CD14-positive monocyte (primary cell): ENCODE data around the gene SH3RF1. TPM values are rescaled to one million over a fixed set of nuclear protein-coding genes. Genes with fewer than 3 reads are reported as not detected.
A peak's percentile ranks its signal among the peaks of the same experiment; 100 is the strongest.

ENCODE experiments used
- DNase-seq, 3 donors: peaks; one replicate each; pipeline ENCODE4 v3.0.0-alpha.2; 2011 to 2022
- H2AFZ ChIP-seq: 2 replicates; pipeline ENCODE4 v1.6.0; 2012; ENCODE audit warnings: mild to moderate bottlenecking, low read depth, low read length, inconsistent platforms; ENCODE audit not compliant: insufficient read depth, poor library complexity, severe bottlenecking
- H3K27ac ChIP-seq, 2 donors: 1 replicate in 1 of 2; 2 replicates in 1 of 2; pipeline ENCODE4 v1.5.1; 2012 to 2013; ENCODE audit warnings: low read length in 2 of 2, control low read depth in 1 of 2, inconsistent platforms in 1 of 2, low read depth in 1 of 2, mild to moderate bottlenecking in 1 of 2
- H3K27me3 ChIP-seq, 2 donors: one replicate each; pipeline versions ENCODE4 v1.6.0 to v1.6.1; 2011 to 2013; ENCODE audit warnings: low read length in 2 of 2; ENCODE audit not compliant: control insufficient read depth in 2 of 2, insufficient read depth in 2 of 2
- H3K36me3 ChIP-seq, 2 donors: replicated peaks in 1 of 2; 1 replicate in 1 of 2; 2 replicates in 1 of 2; pipeline versions ENCODE4 v1.5.1 to v1.6.1; 2012 to 2013; ENCODE audit warnings: low read length in 2 of 2, control low read depth in 1 of 2, inconsistent platforms in 1 of 2, mild to moderate bottlenecking in 1 of 2; ENCODE audit not compliant: insufficient read depth in 2 of 2, control insufficient read depth in 1 of 2
- H3K4me1 ChIP-seq, 2 donors: 1 replicate in 1 of 2; 2 replicates in 1 of 2; pipeline versions ENCODE4 v1.5.1 to v1.6.1; 2012 to 2013; ENCODE audit warnings: low read length in 2 of 2, control low read depth in 1 of 2, inconsistent platforms in 1 of 2, mild to moderate bottlenecking in 1 of 2, moderate library complexity in 1 of 2; ENCODE audit not compliant: insufficient read depth in 2 of 2, control insufficient read depth in 1 of 2
- H3K4me2 ChIP-seq: replicated peaks from 2 replicates; pipeline ENCODE3; 2012; ENCODE audit warnings: low read length, moderate library complexity, mild to moderate bottlenecking; ENCODE audit not compliant: poor library complexity, severe bottlenecking; ENCODE audit errors: extremely low read depth
- H3K4me3 ChIP-seq, 3 experiments: fragments of 200-600 bp in 1 of 3; sonication (generic) in 1 of 3; replicated peaks in 1 of 3; 1 replicate in 2 of 3; 2 replicates in 1 of 3; pipeline ENCODE4 v1.5.1; 2011 to 2013; ENCODE audit warnings: low read length in 3 of 3, mild to moderate bottlenecking in 3 of 3, control low read depth in 2 of 3, low read depth in 2 of 3, inconsistent platforms in 1 of 3, moderate library complexity in 1 of 3
- H3K79me2 ChIP-seq: 2 replicates; pipeline ENCODE4 v1.6.0; 2012; ENCODE audit warnings: mild to moderate bottlenecking, control low read depth, inconsistent platforms, low read length, moderate library complexity; ENCODE audit not compliant: insufficient read depth
- H3K9ac ChIP-seq: 2 replicates; pipeline ENCODE4 v1.6.0; 2017; ENCODE audit warnings: low read length, mild to moderate bottlenecking; ENCODE audit not compliant: insufficient read depth, poor library complexity, severe bottlenecking
- H3K9me3 ChIP-seq, 2 donors: replicated peaks in 1 of 2; 1 replicate in 1 of 2; 2 replicates in 1 of 2; pipeline versions ENCODE4 v1.5.1 to v1.6.1; 2012 to 2013; ENCODE audit warnings: low read length in 2 of 2, control low read depth in 1 of 2; ENCODE audit not compliant: control insufficient read depth in 1 of 2, insufficient read depth in 1 of 2
- H4K20me1 ChIP-seq: 2 replicates; pipeline ENCODE4 v1.6.0; 2012; ENCODE audit warnings: mild to moderate bottlenecking, low read length, control low read depth, moderate library complexity; ENCODE audit not compliant: insufficient read depth
- H3K27ac Mint-ChIP-seq, 7 donors: one replicate each; pipeline ENCODE4 v1.8.0; 2020; ENCODE audit warnings: mild to moderate bottlenecking in 7 of 7, mixed read lengths in 7 of 7, moderate library complexity in 6 of 7, inconsistent platforms in 2 of 7
- H3K27me3 Mint-ChIP-seq, 3 donors: one replicate each; pipeline ENCODE4 v1.8.0; 2021 to 2022; ENCODE audit warnings: low read depth in 3 of 3, mild to moderate bottlenecking in 3 of 3, mixed read lengths in 3 of 3, moderate library complexity in 3 of 3, inconsistent platforms in 1 of 3
- H3K36me3 Mint-ChIP-seq, 2 donors: one replicate each; pipeline ENCODE4 v1.8.0; 2020; ENCODE audit warnings: mixed read lengths in 2 of 2, inconsistent platforms in 1 of 2, mild to moderate bottlenecking in 1 of 2
- H3K4me1 Mint-ChIP-seq: one replicate; pipeline ENCODE4 v1.8.0; 2020; ENCODE audit warnings: mild to moderate bottlenecking, mixed read lengths
- H3K4me3 Mint-ChIP-seq, 2 donors: one replicate each; pipeline ENCODE4 v1.8.0; 2020; ENCODE audit warnings: mild to moderate bottlenecking in 2 of 2, mixed read lengths in 2 of 2, moderate library complexity in 1 of 2
- H3K9me3 Mint-ChIP-seq, 7 donors: one replicate each; pipeline ENCODE4 v1.8.0; 2020 to 2022; ENCODE audit warnings: mixed read lengths in 7 of 7, mild to moderate bottlenecking in 6 of 7, moderate library complexity in 6 of 7, inconsistent platforms in 2 of 7
- WGBS: methylation state at CpG from one replicate; pipeline ENCODE4 v1.1.5; 2013; ENCODE audit warnings: missing lambda C conversion rate; ENCODE audit not compliant: insufficient coverage; 5-methylcytosine and 5-hydroxymethylcytosine counted together
- intact Hi-C, 2 donors: fragments of 100-400 bp; cut with micrococcal nuclease; formaldehyde crosslinking; loops; one replicate each; pipeline versions ENCODE4 v1.15.0 to v1.15.1; 2023
- polyA plus RNA-seq, 3 donors: library from polyadenylated mRNA; depleted of rRNA in 1 of 3; unstranded in 2 of 3; stranded (reverse) in 1 of 3; fragments of 300-500 nt in 2 of 3; fragments of >200 nt in 1 of 3; fragmentation: Illumina TruSeq in 2 of 3; gene quantifications; 1 replicate in 2 of 3; 2 replicates in 1 of 3; pipeline ENCODE4 v1.2.3, GENCODE V29; 2012 to 2021
- TF ChIP-seq, protein P1 (sequence below): fragments of 200-600 bp; IDR thresholded peaks from one replicate; pipeline ENCODE4 v1.8.0; 2022; ENCODE audit warnings: antibody characterized with exemption, mild to moderate bottlenecking

The SH3RF1 gene
- polyA plus RNA-seq, 3 donors = 3.1 to 4.7 (median 4.4) TPM

DNA sequence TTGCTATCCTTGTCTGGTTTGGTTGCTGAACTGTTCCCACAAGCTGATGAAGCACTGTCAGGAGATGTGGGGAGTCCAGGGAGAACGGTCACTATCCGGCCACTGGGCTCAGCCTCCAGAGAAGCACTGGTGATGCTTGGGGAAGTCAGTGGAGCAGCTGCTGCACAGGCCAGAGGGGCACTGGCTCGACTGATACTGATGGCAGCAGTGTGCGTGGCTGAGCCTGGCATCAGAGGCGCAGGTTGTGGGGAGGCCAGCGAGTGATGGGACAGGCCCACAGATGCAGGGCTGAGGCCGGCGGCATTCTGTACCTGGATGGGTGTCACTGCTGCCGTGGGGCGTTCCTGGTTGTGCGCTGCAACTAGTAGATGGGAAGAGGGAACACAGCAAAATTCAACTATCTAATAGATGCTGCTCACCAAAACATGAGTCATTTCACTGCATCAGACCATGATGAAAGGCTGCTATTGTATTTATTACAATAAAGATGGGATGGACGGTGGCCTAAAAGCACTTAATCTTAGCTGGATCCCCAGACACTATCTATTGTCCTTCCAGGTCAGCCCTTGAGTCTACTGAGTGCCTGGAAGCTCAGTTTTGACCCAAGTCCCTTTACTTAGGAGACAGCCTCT, 154.4 kb downstream of the SH3RF1 start:
- Histone ChIP-seq H3K4me3 (no peak overlapping the region), H3K79me2 (no peaks in the 10 kb centered on the region), H2AFZ (no peak overlapping the region), H3K9me3 (no peaks in the 10 kb centered on the region), H3K27me3 (no peaks in the 10 kb centered on the region), H3K4me1 (no peaks in the 10 kb centered on the region), H3K9ac (no peak overlapping the region), H3K27ac (peak overlapping the region in 1 of 2 donors; percentile 50), H4K20me1 (no peaks in the 10 kb centered on the region), H3K36me3 (peaks cover 48 to 94% of the 10 kb centered on the region in 2 donors), H3K4me2 (no peak overlapping the region)
- Mint-ChIP-seq H3K27me3 (peaks cover 0 to 2% (median 0%) of the 10 kb centered on the region in 3 donors), H3K27ac (peak overlapping the region in 3 of 7 donors; percentile 12 to 79 (median 37)), H3K4me1 (no peaks in the 10 kb centered on the region), H3K36me3 (peaks cover 58 to 71% of the 10 kb centered on the region in 2 donors), H3K4me3 (no peak overlapping the region), H3K9me3 (no peaks in the 10 kb centered on the region)
- TF ChIP-seq, protein P1, sequence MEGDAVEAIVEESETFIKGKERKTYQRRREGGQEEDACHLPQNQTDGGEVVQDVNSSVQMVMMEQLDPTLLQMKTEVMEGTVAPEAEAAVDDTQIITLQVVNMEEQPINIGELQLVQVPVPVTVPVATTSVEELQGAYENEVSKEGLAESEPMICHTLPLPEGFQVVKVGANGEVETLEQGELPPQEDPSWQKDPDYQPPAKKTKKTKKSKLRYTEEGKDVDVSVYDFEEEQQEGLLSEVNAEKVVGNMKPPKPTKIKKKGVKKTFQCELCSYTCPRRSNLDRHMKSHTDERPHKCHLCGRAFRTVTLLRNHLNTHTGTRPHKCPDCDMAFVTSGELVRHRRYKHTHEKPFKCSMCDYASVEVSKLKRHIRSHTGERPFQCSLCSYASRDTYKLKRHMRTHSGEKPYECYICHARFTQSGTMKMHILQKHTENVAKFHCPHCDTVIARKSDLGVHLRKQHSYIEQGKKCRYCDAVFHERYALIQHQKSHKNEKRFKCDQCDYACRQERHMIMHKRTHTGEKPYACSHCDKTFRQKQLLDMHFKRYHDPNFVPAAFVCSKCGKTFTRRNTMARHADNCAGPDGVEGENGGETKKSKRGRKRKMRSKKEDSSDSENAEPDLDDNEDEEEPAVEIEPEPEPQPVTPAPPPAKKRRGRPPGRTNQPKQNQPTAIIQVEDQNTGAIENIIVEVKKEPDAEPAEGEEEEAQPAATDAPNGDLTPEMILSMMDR = no peak
- intact Hi-C loops = no loop called here
- no peak for DNase-seq
- 95% methylated on average over 7 of the region's 12 CpGs for WGBS

DNA sequence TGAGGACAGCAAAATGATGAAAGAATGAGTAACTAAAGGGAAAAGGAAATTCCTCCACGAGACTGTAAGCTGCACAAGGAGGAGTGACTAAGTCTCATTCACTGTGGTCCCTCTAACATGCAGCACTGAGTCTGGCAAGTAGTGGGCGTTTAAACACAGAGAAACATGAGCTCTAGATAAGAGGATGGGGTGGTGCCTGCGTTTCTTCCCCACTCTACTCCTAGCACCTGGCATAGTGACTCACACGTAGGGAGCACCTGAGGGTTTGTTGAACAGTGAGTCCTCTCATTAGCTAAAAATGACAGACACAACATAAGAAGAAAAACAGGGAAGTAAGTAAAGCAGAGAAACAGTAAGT, 154.9 kb downstream of the SH3RF1 start:
- H3K27ac ChIP-seq = peak overlapping the region in 1 of 2 donors; percentile 50
- no peak for DNase-seq
- H3K36me3 ChIP-seq = peaks cover 48 to 92% of the 10 kb centered on the region in 2 donors
- no peaks in the 10 kb centered on the region for H3K79me2 ChIP-seq
- no peaks in the 10 kb centered on the region for H3K27me3 ChIP-seq
- Mint-ChIP-seq H3K4me3 (no peak overlapping the region), H3K9me3 (no peaks in the 10 kb centered on the region), H3K36me3 (peaks cover 53 to 67% of the 10 kb centered on the region in 2 donors), H3K27ac (peak overlapping the region in 3 of 7 donors; percentile 12 to 37 (median 31)), H3K27me3 (peaks cover 0 to 2% (median 0%) of the 10 kb centered on the region in 3 donors), H3K4me1 (no peaks in the 10 kb centered on the region)
- H4K20me1 ChIP-seq = no peaks in the 10 kb centered on the region
- no peak overlapping the region for H3K4me2 ChIP-seq
- no peak overlapping the region for H2AFZ ChIP-seq
- H3K4me3 ChIP-seq = no peak overlapping the region
- TF ChIP-seq, protein P1 = no peak
- WGBS = no CpG with 5 or more reads among the region's 4 CpGs
- no peaks in the 10 kb centered on the region for H3K4me1 ChIP-seq
- intact Hi-C loops = no loop called here
- H3K9me3 ChIP-seq = no peaks in the 10 kb centered on the region
- no peak overlapping the region for H3K9ac ChIP-seq
